HL-60/S4 treated with retinoic acid at 250 ng/mL for 4 days and 3 days (cell line): ENCODE measurements around the gene NUDT4.
"Not testable (repeated sequence)": the region's sequence is repeated elsewhere in the genome, so short reads cannot be mapped to it uniquely, and the experiment has no call there.

Source experiments
- in situ Hi-C: fragments of 300-500 bp; cut with MboI; formaldehyde crosslinking; loops from 2 replicates; pipeline ENCODE4 v1.7.0; 2022; ENCODE audit warnings: low sequenced_read_pairs

NUDT4 gene

GRCh38 chr12:93425736-93426411 is 48.1 kb downstream of the NUDT4 start:
- in situ Hi-C loops = no loop called here

GRCh38 chr12:93426412-93426805 is 48.7 kb downstream of the NUDT4 start:
- in situ Hi-C loops = no loop called here

- in situ Hi-C loops = no loop called here
Observed at GRCh38 chr12:93427779-93428564, 50.2 kb downstream of the NUDT4 start.

GRCh38 chr12:93429448-93429847 is 51.7 kb downstream of the NUDT4 start:
- in situ Hi-C loops = no loop called here

GRCh38 chr12:93429852-93430251 is 52.1 kb downstream of the NUDT4 start:
- in situ Hi-C loops = no loop called here

GRCh38 chr12:93430280-93430679 is 52.6 kb downstream of the NUDT4 start:
- in situ Hi-C loops = no loop called here

GRCh38 chr12:93432031-93432430 is 54.3 kb downstream of the NUDT4 start:
- in situ Hi-C loops = not testable (repeated sequence)

GRCh38 chr12:93434256-93434865 is 56.6 kb downstream of the NUDT4 start:
- in situ Hi-C loops = no loop called here

- in situ Hi-C loops = no loop called here
Observed at GRCh38 chr12:93438266-93439050, 60.7 kb downstream of the NUDT4 start.

- in situ Hi-C loops = no loop called here
Observed at GRCh38 chr12:93440043-93440835, 62.5 kb downstream of the NUDT4 start.

GRCh38 chr12:93441081-93441616 is 63.4 kb downstream of the NUDT4 start:
- in situ Hi-C loops = no loop called here

GRCh38 chr12:93441617-93442410 is 64.1 kb downstream of the NUDT4 start, which contains the start of gene UBE2N:
UBE2N (minus strand) TSS chr12:93441947; CDS start chr12:93441884, 63 bp downstream.
- in situ Hi-C loops = no loop called here

GRCh38 chr12:93442411-93443340 is 65.0 kb downstream of the NUDT4 start:
- in situ Hi-C loops = no loop called here

- in situ Hi-C loops = no loop called here
Observed at GRCh38 chr12:93443576-93443975, 65.9 kb downstream of the NUDT4 start.

- in situ Hi-C loops = no loop called here
Observed at GRCh38 chr12:93447555-93448290, 70.0 kb downstream of the NUDT4 start.

- in situ Hi-C loops = no loop called here
Observed at GRCh38 chr12:93448796-93449195, 71.1 kb downstream of the NUDT4 start.

GRCh38 chr12:93449277-93449676 is 71.6 kb downstream of the NUDT4 start:
- in situ Hi-C loops = no loop called here
